ENCODE data around the gene KLF5.

Gene KLF5

GRCh38 chr13:73077865-73078264 lies 19.1 kb downstream of the KLF5 start:
- Histone ChIP-seq H3F3A (ENCODE audit: low read depth) (no peaks in the 10 kb centered on the region), H3K9me2 (replicated peaks; ENCODE audit: low read depth, low read length) (no peaks in the 10 kb centered on the region), H2AFZ (ENCODE audit: low read length) (no peak overlapping the region), H3K36me3 (ENCODE audit: insufficient read depth, low read length) (no peaks in the 10 kb centered on the region), H3K9me3 (ENCODE audit: insufficient read depth, low read depth, low read length) (no peaks in the 10 kb centered on the region), H3K27me3 (ENCODE audit: insufficient read depth, low read length, poor library complexity, severe bottlenecking) (no peaks in the 10 kb centered on the region), H4K20me1 (ENCODE audit: insufficient read depth, low read length, poor library complexity, severe bottlenecking) (no peaks in the 10 kb centered on the region), H3K4me2 (ENCODE audit: low read depth, low read length, poor library complexity, severe bottlenecking) (no peak overlapping the region), H3K79me2 (ENCODE audit: insufficient read depth, low read length) (no peaks in the 10 kb centered on the region), H3K4me1 (ENCODE audit: insufficient read depth, low read length, poor library complexity, severe bottlenecking) (no peaks in the 10 kb centered on the region), H3K4me3 (ENCODE audit: low read length, poor library complexity, severe bottlenecking) (no peak overlapping the region), H3K9ac (ENCODE audit: low read depth, low read length, poor library complexity, severe bottlenecking) (no peak overlapping the region)
- TF ChIP-seq, protein P1, sequence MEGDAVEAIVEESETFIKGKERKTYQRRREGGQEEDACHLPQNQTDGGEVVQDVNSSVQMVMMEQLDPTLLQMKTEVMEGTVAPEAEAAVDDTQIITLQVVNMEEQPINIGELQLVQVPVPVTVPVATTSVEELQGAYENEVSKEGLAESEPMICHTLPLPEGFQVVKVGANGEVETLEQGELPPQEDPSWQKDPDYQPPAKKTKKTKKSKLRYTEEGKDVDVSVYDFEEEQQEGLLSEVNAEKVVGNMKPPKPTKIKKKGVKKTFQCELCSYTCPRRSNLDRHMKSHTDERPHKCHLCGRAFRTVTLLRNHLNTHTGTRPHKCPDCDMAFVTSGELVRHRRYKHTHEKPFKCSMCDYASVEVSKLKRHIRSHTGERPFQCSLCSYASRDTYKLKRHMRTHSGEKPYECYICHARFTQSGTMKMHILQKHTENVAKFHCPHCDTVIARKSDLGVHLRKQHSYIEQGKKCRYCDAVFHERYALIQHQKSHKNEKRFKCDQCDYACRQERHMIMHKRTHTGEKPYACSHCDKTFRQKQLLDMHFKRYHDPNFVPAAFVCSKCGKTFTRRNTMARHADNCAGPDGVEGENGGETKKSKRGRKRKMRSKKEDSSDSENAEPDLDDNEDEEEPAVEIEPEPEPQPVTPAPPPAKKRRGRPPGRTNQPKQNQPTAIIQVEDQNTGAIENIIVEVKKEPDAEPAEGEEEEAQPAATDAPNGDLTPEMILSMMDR (conservative IDR thresholded peaks at IDR 0.05; ENCODE audit: low read length), result no peak
- no peak for TF ChIP-seq EZH2phosphoT487 (IDR thresholded peaks at IDR 0.05; ENCODE audit: borderline replicate concordance)

- Histone ChIP-seq H2AFZ (ENCODE audit: low read length) (no peak overlapping the region), H3K9me3 (ENCODE audit: insufficient read depth, low read depth, low read length) (no peaks in the 10 kb centered on the region), H3K9me2 (replicated peaks; ENCODE audit: low read depth, low read length) (no peaks in the 10 kb centered on the region), H3K9ac (ENCODE audit: low read depth, low read length, poor library complexity, severe bottlenecking) (no peak overlapping the region), H3K4me1 (ENCODE audit: insufficient read depth, low read length, poor library complexity, severe bottlenecking) (no peaks in the 10 kb centered on the region), H3K79me2 (ENCODE audit: insufficient read depth, low read length) (no peaks in the 10 kb centered on the region), H3K4me2 (ENCODE audit: low read depth, low read length, poor library complexity, severe bottlenecking) (no peak overlapping the region), H3K4me3 (ENCODE audit: low read length, poor library complexity, severe bottlenecking) (no peak overlapping the region), H4K20me1 (ENCODE audit: insufficient read depth, low read length, poor library complexity, severe bottlenecking) (no peaks in the 10 kb centered on the region), H3F3A (ENCODE audit: low read depth) (no peaks in the 10 kb centered on the region), H3K27me3 (ENCODE audit: insufficient read depth, low read length, poor library complexity, severe bottlenecking) (no peaks in the 10 kb centered on the region), H3K36me3 (ENCODE audit: insufficient read depth, low read length) (no peaks in the 10 kb centered on the region)
- no peak for TF ChIP-seq EZH2phosphoT487 (IDR thresholded peaks at IDR 0.05; ENCODE audit: borderline replicate concordance)
- TF ChIP-seq, protein P1 (conservative IDR thresholded peaks at IDR 0.05; ENCODE audit: low read length), result no peak
Observed at GRCh38 chr13:73079359-73079758, 20.6 kb downstream of the KLF5 start.

DNA sequence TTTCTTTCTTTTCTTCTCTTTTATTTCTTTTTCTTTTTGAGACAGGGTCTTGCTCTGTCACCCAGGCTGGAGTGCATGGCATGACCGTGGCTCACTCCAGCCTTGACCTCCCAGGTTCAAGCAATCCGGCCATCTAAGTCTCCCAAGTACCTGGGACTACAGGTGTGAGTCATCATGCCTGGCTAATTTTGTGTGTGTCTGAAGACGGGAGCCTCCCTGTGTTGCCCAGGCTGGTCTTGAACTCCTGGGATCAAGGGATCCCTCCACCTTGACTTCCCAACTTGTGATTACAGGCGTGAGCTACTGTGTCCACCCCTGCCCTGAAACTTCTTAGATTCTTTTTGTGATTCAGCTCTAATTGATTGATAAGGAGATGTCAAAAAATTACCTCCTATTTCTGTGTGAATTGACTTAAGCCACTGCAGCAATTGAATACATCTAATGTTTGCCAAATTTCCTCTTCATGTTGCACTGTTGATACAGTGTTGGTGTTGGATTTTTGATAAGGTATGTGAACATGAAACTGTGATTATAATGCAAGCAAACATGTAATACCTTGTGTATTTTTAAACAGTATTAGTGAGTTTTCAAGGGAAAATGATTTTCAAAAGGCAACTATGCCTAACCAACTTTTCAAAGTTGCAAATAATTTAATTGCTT lies 22.6 kb downstream of the KLF5 start:
- TF ChIP-seq EZH2phosphoT487 (IDR thresholded peaks at IDR 0.05; ENCODE audit: borderline replicate concordance), result no peak
- TF ChIP-seq, protein P1 (conservative IDR thresholded peaks at IDR 0.05; ENCODE audit: low read length), result no peak
- Histone ChIP-seq H3F3A (ENCODE audit: low read depth) (no peaks in the 10 kb centered on the region), H3K9ac (ENCODE audit: low read depth, low read length, poor library complexity, severe bottlenecking) (no peak overlapping the region), H3K4me3 (ENCODE audit: low read length, poor library complexity, severe bottlenecking) (no peak overlapping the region), H3K4me1 (ENCODE audit: insufficient read depth, low read length, poor library complexity, severe bottlenecking) (no peaks in the 10 kb centered on the region), H3K27me3 (ENCODE audit: insufficient read depth, low read length, poor library complexity, severe bottlenecking) (no peaks in the 10 kb centered on the region), H2AFZ (ENCODE audit: low read length) (no peak overlapping the region), H3K9me3 (ENCODE audit: insufficient read depth, low read depth, low read length) (no peaks in the 10 kb centered on the region), H4K20me1 (ENCODE audit: insufficient read depth, low read length, poor library complexity, severe bottlenecking) (no peaks in the 10 kb centered on the region), H3K36me3 (ENCODE audit: insufficient read depth, low read length) (no peaks in the 10 kb centered on the region), H3K4me2 (ENCODE audit: low read depth, low read length, poor library complexity, severe bottlenecking) (no peak overlapping the region), H3K79me2 (ENCODE audit: insufficient read depth, low read length) (no peaks in the 10 kb centered on the region), H3K9me2 (replicated peaks; ENCODE audit: low read depth, low read length) (no peaks in the 10 kb centered on the region)

All from Loucy (cell line).